NCI-H1694 (cell line): ENCODE measurements around the gene TNRC6B.
A peak's percentile ranks its signal among the peaks of the same experiment; 100 is the strongest.

Experiments used
- DNase-seq: peaks from one replicate; lab custom pipeline; 2025; lab: John Stamatoyannopoulos, UW

Gene TNRC6B

GRCh38 chr22:40328546-40329456 is 151.1 kb downstream of the TNRC6B start:
- DNase-seq, result no peak

- DNase-seq, result no peak
Measured at GRCh38 chr22:40329466-40329865, 151.7 kb downstream of the TNRC6B start.

GRCh38 chr22:40330086-40330485 is 152.4 kb downstream of the TNRC6B start:
- no peak for DNase-seq

GRCh38 chr22:40330615-40331014 is 152.9 kb downstream of the TNRC6B start:
- DNase-seq, result no peak

GRCh38 chr22:40331706-40332105 is 154.0 kb downstream of the TNRC6B start:
- no peak for DNase-seq

- DNase-seq, result no peak
Measured at GRCh38 chr22:40332319-40332781, 154.6 kb downstream of the TNRC6B start.

GRCh38 chr22:40334060-40334459 is 156.3 kb downstream of the TNRC6B start:
- DNase-seq, result no peak

- no peak for DNase-seq
Measured at GRCh38 chr22:40334899-40335298, 157.2 kb downstream of the TNRC6B start.

GRCh38 chr22:40335358-40335757 is 157.6 kb downstream of the TNRC6B start:
- no peak for DNase-seq

GRCh38 chr22:40340044-40340443 is 162.3 kb downstream of the TNRC6B start:
- DNase-seq, result no peak

GRCh38 chr22:40341604-40342003 is 163.9 kb downstream of the TNRC6B start:
- no peak for DNase-seq

- DNase-seq, result no peak
Measured at GRCh38 chr22:40342521-40342920, 164.8 kb downstream of the TNRC6B start.

GRCh38 chr22:40345271-40345670 is 167.5 kb downstream of the TNRC6B start:
- DNase-seq, result no peak

GRCh38 chr22:40345815-40346184 is 168.1 kb downstream of the TNRC6B start:
- no peak for DNase-seq

GRCh38 chr22:40346185-40347118 is 168.7 kb downstream of the TNRC6B start, which contains the start of gene ADSL:
Gene ADSL (plus strand): TSS chr22:40346500. CDS start chr22:40346559, 59 bp downstream.
- peak; percentile 68 for DNase-seq

- DNase-seq, result no peak
Measured at GRCh38 chr22:40347300-40347699, 169.6 kb downstream of the TNRC6B start.

- DNase-seq, result peak; percentile 23
Measured at GRCh38 chr22:40348025-40348658, 170.4 kb downstream of the TNRC6B start.

GRCh38 chr22:40352763-40353162 is 175.0 kb downstream of the TNRC6B start:
- no peak for DNase-seq

GRCh38 chr22:40361100-40361499 is 183.4 kb downstream of the TNRC6B start:
- DNase-seq, result no peak

GRCh38 chr22:40363059-40363458 is 185.3 kb downstream of the TNRC6B start:
- no peak for DNase-seq

GRCh38 chr22:40364431-40364830 is 186.7 kb downstream of the TNRC6B start:
- no peak for DNase-seq

GRCh38 chr22:40366068-40366467 is 188.3 kb downstream of the TNRC6B start:
- no peak for DNase-seq
